ENCODE results near the gene PRKCA. TPM values are rescaled to one million over a fixed set of nuclear protein-coding genes. Genes with fewer than 3 reads are reported as not detected.

PRKCA gene
- total and polyA plus RNA-seq, 2 donors (not counting 3 experiments of a cell fraction or from before 2014, with no cell fraction given) = 7.5 to 34.2 TPM

DNA sequence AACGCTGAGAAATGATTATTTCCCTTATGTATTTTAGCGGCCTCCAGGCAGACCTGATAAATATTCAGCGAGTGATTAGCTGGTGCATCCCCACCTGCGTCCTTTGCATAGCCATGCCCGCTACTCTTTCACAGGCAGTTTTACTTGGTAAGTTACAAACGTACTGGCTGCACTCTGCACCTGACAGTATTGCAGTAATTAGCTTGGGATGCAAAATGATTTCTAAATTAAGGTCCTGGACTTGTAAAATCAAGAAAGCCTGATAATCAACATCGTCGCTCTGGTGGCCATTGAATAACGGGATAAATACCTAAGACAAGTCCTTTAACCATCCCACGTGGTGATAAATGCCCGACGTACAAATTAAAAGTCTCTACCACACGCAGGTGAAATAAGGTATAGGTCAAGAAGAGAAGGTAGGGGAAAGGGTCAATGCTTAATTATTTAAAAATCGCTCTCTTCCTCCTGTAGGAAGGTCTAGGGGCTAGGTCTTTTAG lies 998 bp upstream of the PRKCA start:
- Histone ChIP-seq H3K27ac (ENCODE audit: insufficient read depth, low read depth, low read length) (peak overlapping the region; percentile 13), H3K4me3 (replicated peaks in 1 of 3; ENCODE audit: insufficient read depth in 1 of 3, low read depth in 1 of 3, low read length in 3 of 3) (peak overlapping the region; percentile 76 to 90 (median 83)), H3K79me2 (ENCODE audit: control insufficient read depth, insufficient read depth, low read length) (peaks cover 29% of the 10 kb centered on the region), H3K36me3 (ENCODE audit: control insufficient read depth in 2 of 2, extremely low read depth in 1 of 2, insufficient read depth in 2 of 2, low read length in 2 of 2) (no peaks in the 10 kb centered on the region), H3K27me3 (ENCODE audit: control insufficient read depth in 2 of 2, insufficient read depth in 2 of 2, low read length in 2 of 2) (no peaks in the 10 kb centered on the region), H2AFZ (ENCODE audit: low read depth, low read length) (peak overlapping the region; percentile 95), H3K9me3 (replicated peaks; ENCODE audit: control insufficient read depth, insufficient read depth, low read length) (no peaks in the 10 kb centered on the region), H4K20me1 (replicated peaks; ENCODE audit: control insufficient read depth, extremely low read depth, insufficient read depth, low read length) (no peaks in the 10 kb centered on the region), H3K9me1 (replicated peaks; ENCODE audit: control insufficient read depth, extremely low read depth, insufficient read depth, low read length) (no peaks in the 10 kb centered on the region), H3K9ac (replicated peaks; ENCODE audit: extremely low read depth, insufficient read depth, low read length) (peak overlapping the region; percentile 80), H3K4me2 (ENCODE audit: insufficient read depth, low read length) (peak overlapping the region; percentile 94), H3K4me1 (ENCODE audit: control insufficient read depth, extremely low read depth, insufficient read depth, low read length) (peaks cover 26% of the 10 kb centered on the region)
- ChIA-PET CTCF (interaction anchor here (0.9 to 1.8 kb wide), 6 partner anchors 12 to 265 kb away, joined by 3 to 6 read pairs (median 4); no protein-coding TSS in a partner anchor), POLR2A (no interaction called here)
- dilution Hi-C loops (cut with MboI; ENCODE audit: extremely low pct_ligation_motif_present, low sequenced_read_pairs) (no loop called here), intact Hi-C loops (cut with micrococcal nuclease) (loop anchor here (5.0 kb wide), 2 partner anchors 109 to 371 kb away; partner anchors contain the start of gene CEP112)
- peak; percentile 10 for DNase-seq (ENCODE audit: low read depth, low spot score)
- TF ChIP-seq GATA2 (IDR thresholded peaks at IDR 0.05; ENCODE audit: insufficient read depth, insufficient read length, low read depth, low read length) (no peak), POLR2A (IDR thresholded peaks at IDR 0.05; ENCODE audit: low read depth, low read length) (no peak), MYC (IDR thresholded peaks at IDR 0.05; ENCODE audit: low read depth, low read length) (no peak), JUN (IDR thresholded peaks at IDR 0.05; ENCODE audit: borderline replicate concordance, insufficient read depth, insufficient read length, low read depth) (no peak), EZH2 (IDR thresholded peaks at IDR 0.05; ENCODE audit: borderline replicate concordance, low read depth, low read length, severe bottlenecking) (no peak), FOS (IDR thresholded peaks at IDR 0.05; ENCODE audit: borderline replicate concordance, insufficient read depth, low read length) (no peak), POLR2AphosphoS5 (IDR thresholded peaks at IDR 0.05; ENCODE audit: insufficient read depth, low read depth, low read length) (no peak)
- TF ChIP-seq, protein P1, sequence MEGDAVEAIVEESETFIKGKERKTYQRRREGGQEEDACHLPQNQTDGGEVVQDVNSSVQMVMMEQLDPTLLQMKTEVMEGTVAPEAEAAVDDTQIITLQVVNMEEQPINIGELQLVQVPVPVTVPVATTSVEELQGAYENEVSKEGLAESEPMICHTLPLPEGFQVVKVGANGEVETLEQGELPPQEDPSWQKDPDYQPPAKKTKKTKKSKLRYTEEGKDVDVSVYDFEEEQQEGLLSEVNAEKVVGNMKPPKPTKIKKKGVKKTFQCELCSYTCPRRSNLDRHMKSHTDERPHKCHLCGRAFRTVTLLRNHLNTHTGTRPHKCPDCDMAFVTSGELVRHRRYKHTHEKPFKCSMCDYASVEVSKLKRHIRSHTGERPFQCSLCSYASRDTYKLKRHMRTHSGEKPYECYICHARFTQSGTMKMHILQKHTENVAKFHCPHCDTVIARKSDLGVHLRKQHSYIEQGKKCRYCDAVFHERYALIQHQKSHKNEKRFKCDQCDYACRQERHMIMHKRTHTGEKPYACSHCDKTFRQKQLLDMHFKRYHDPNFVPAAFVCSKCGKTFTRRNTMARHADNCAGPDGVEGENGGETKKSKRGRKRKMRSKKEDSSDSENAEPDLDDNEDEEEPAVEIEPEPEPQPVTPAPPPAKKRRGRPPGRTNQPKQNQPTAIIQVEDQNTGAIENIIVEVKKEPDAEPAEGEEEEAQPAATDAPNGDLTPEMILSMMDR (IDR thresholded peaks at IDR 0.05; ENCODE audit: extremely low read depth in 1 of 2, insufficient read depth in 1 of 2, low read depth in 1 of 2, low read length in 2 of 2) = no peak
- TF ChIP-seq, protein P2, sequence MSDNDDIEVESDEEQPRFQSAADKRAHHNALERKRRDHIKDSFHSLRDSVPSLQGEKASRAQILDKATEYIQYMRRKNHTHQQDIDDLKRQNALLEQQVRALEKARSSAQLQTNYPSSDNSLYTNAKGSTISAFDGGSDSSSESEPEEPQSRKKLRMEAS (IDR thresholded peaks at IDR 0.05; ENCODE audit: insufficient read depth, insufficient read length) = no peak
- FAIRE-seq = no peak
- TSS peak; percentile 68 for BruUV-seq (replicated peaks)

Measured in endothelial cell of umbilical vein (primary cell).